ENCODE results near the gene FAM181A.

GRCh38 chr14:93965946-93966474 is 38.9 kb downstream of the FAM181A start:
- TF ChIP-seq SUZ12 (IDR thresholded peaks at IDR 0.05; ENCODE audit: unreplicated experiment) (no peak), CREM (IDR thresholded peaks at IDR 0.05; ENCODE audit: low read depth) (no peak), NFXL1 (IDR thresholded peaks at IDR 0.05; ENCODE audit: borderline replicate concordance) (no peak), SPI1 (IDR thresholded peaks at IDR 0.05; ENCODE audit: borderline replicate concordance, insufficient read depth, low read depth, low read length) (no peak), POLR2AphosphoS5 (IDR thresholded peaks at IDR 0.05; ENCODE audit: low read length) (no peak), CTCF (IDR thresholded peaks at IDR 0.05 in 2 of 3, conservative IDR thresholded peaks at IDR 0.05 in 1 of 3; ENCODE audit: control insufficient read depth in 2 of 3, extremely low read depth in 1 of 3, insufficient read depth in 1 of 3, low read depth in 3 of 3, low read length in 3 of 3) (no peak), NR2C1 (IDR thresholded peaks at IDR 0.05) (no peak), NKRF (conservative IDR thresholded peaks at IDR 0.05) (no peak), POLR2A (IDR thresholded peaks at IDR 0.05; ENCODE audit: low read depth, low read length) (no peak), SRF (IDR thresholded peaks at IDR 0.05; ENCODE audit: low read depth in 2 of 2, low read length in 2 of 2) (no peak), BCLAF1 (IDR thresholded peaks at IDR 0.05) (no peak)
